ENCODE measurements around the gene SLC18A3. TPM values are rescaled to one million over a fixed set of nuclear protein-coding genes. Genes with fewer than 3 reads are reported as not detected.

The SLC18A3 gene
- total RNA-seq, 1 experiment from 2014 or later = not detected

GRCh38 chr10:49592726-49593563 is 17.2 kb upstream of the SLC18A3 start:
- H3K27me3 ChIP-seq (ENCODE audit: control insufficient read depth, insufficient read depth, low read length) = no peaks in the 10 kb centered on the region; the same call in 1 of the 2 replicates
- no peaks in the 10 kb centered on the region for H3K36me3 ChIP-seq (replicated peaks; ENCODE audit: control insufficient read depth, insufficient read depth, low read length)
- no peak overlapping the region for H3K4me3 ChIP-seq (ENCODE audit: insufficient read depth, low read depth, low read length)
- DNase-seq = peak; percentile 89

- Histone ChIP-seq H3K27me3 (ENCODE audit: control insufficient read depth, insufficient read depth, low read length) (no peaks in the 10 kb centered on the region; the same call in 1 of the 2 replicates), H3K4me3 (ENCODE audit: insufficient read depth, low read depth, low read length) (no peak overlapping the region), H3K36me3 (replicated peaks; ENCODE audit: control insufficient read depth, insufficient read depth, low read length) (no peaks in the 10 kb centered on the region)
- DNase-seq = no peak
Measured at GRCh38 chr10:49593564-49593875, 16.6 kb upstream of the SLC18A3 start.

GRCh38 chr10:49593998-49594397 is 16.1 kb upstream of the SLC18A3 start:
- H3K27me3 ChIP-seq (ENCODE audit: control insufficient read depth, insufficient read depth, low read length) = no peaks in the 10 kb centered on the region; the same call in 1 of the 2 replicates
- H3K4me3 ChIP-seq (ENCODE audit: insufficient read depth, low read depth, low read length) = no peak overlapping the region
- no peak for DNase-seq
- H3K36me3 ChIP-seq (replicated peaks; ENCODE audit: control insufficient read depth, insufficient read depth, low read length) = no peaks in the 10 kb centered on the region

- peak; percentile 89 for DNase-seq
- H3K4me3 ChIP-seq (ENCODE audit: insufficient read depth, low read depth, low read length) = no peak overlapping the region
- no peaks in the 10 kb centered on the region; the same call in 1 of the 2 replicates for H3K27me3 ChIP-seq (ENCODE audit: control insufficient read depth, insufficient read depth, low read length)
- no peaks in the 10 kb centered on the region for H3K36me3 ChIP-seq (replicated peaks; ENCODE audit: control insufficient read depth, insufficient read depth, low read length)
Measured at GRCh38 chr10:49594594-49594993, 15.5 kb upstream of the SLC18A3 start.

GRCh38 chr10:49595003-49595712 is 15.0 kb upstream of the SLC18A3 start:
- no peaks in the 10 kb centered on the region for H3K36me3 ChIP-seq (replicated peaks; ENCODE audit: control insufficient read depth, insufficient read depth, low read length)
- DNase-seq = no peak
- H3K4me3 ChIP-seq (ENCODE audit: insufficient read depth, low read depth, low read length) = no peak overlapping the region
- no peaks in the 10 kb centered on the region; the same call in 1 of the 2 replicates for H3K27me3 ChIP-seq (ENCODE audit: control insufficient read depth, insufficient read depth, low read length)

- Histone ChIP-seq H3K4me3 (ENCODE audit: insufficient read depth, low read depth, low read length) (no peak overlapping the region), H3K27me3 (ENCODE audit: control insufficient read depth, insufficient read depth, low read length) (no peaks in the 10 kb centered on the region; the same call in 1 of the 2 replicates), H3K36me3 (replicated peaks; ENCODE audit: control insufficient read depth, insufficient read depth, low read length) (no peaks in the 10 kb centered on the region)
- DNase-seq = no peak
Measured at GRCh38 chr10:49595713-49596492, 14.2 kb upstream of the SLC18A3 start.

- Histone ChIP-seq H3K27me3 (ENCODE audit: control insufficient read depth, insufficient read depth, low read length) (no peaks in the 10 kb centered on the region; the same call in 1 of the 2 replicates), H3K4me3 (ENCODE audit: insufficient read depth, low read depth, low read length) (no peak overlapping the region), H3K36me3 (replicated peaks; ENCODE audit: control insufficient read depth, insufficient read depth, low read length) (no peaks in the 10 kb centered on the region)
- peak; percentile 50 for DNase-seq
Measured at GRCh38 chr10:49596493-49596809, 13.7 kb upstream of the SLC18A3 start.

GRCh38 chr10:49596836-49597235 is 13.3 kb upstream of the SLC18A3 start:
- H3K36me3 ChIP-seq (replicated peaks; ENCODE audit: control insufficient read depth, insufficient read depth, low read length) = no peaks in the 10 kb centered on the region
- no peak for DNase-seq
- H3K27me3 ChIP-seq (ENCODE audit: control insufficient read depth, insufficient read depth, low read length) = no peaks in the 10 kb centered on the region; the same call in 1 of the 2 replicates
- H3K4me3 ChIP-seq (ENCODE audit: insufficient read depth, low read depth, low read length) = no peak overlapping the region

- H3K4me3 ChIP-seq (ENCODE audit: insufficient read depth, low read depth, low read length) = no peak overlapping the region
- no peaks in the 10 kb centered on the region for H3K36me3 ChIP-seq (replicated peaks; ENCODE audit: control insufficient read depth, insufficient read depth, low read length)
- H3K27me3 ChIP-seq (ENCODE audit: control insufficient read depth, insufficient read depth, low read length) = no peaks in the 10 kb centered on the region; the same call in 1 of the 2 replicates
- DNase-seq = peak; percentile 17
Measured at GRCh38 chr10:49597426-49598163, 12.5 kb upstream of the SLC18A3 start.

- Histone ChIP-seq H3K4me3 (ENCODE audit: insufficient read depth, low read depth, low read length) (no peak overlapping the region), H3K27me3 (ENCODE audit: control insufficient read depth, insufficient read depth, low read length) (no peaks in the 10 kb centered on the region; the same call in 1 of the 2 replicates), H3K36me3 (replicated peaks; ENCODE audit: control insufficient read depth, insufficient read depth, low read length) (no peaks in the 10 kb centered on the region)
- DNase-seq = peak; percentile 10
Measured at GRCh38 chr10:49598164-49598856, 11.8 kb upstream of the SLC18A3 start.

- DNase-seq = peak; percentile 6
- no peaks in the 10 kb centered on the region for H3K36me3 ChIP-seq (replicated peaks; ENCODE audit: control insufficient read depth, insufficient read depth, low read length)
- H3K4me3 ChIP-seq (ENCODE audit: insufficient read depth, low read depth, low read length) = no peak overlapping the region
- peaks cover 3% of the 10 kb centered on the region; the same call in 1 of the 2 replicates for H3K27me3 ChIP-seq (ENCODE audit: control insufficient read depth, insufficient read depth, low read length)
Measured at GRCh38 chr10:49598986-49599385, 11.1 kb upstream of the SLC18A3 start.

- H3K4me3 ChIP-seq (ENCODE audit: insufficient read depth, low read depth, low read length) = no peak overlapping the region
- H3K36me3 ChIP-seq (replicated peaks; ENCODE audit: control insufficient read depth, insufficient read depth, low read length) = no peaks in the 10 kb centered on the region
- H3K27me3 ChIP-seq (ENCODE audit: control insufficient read depth, insufficient read depth, low read length) = peaks cover 8% of the 10 kb centered on the region
- DNase-seq = peak; percentile 13
Measured at GRCh38 chr10:49599546-49599945, 10.6 kb upstream of the SLC18A3 start.

- H3K36me3 ChIP-seq (replicated peaks; ENCODE audit: control insufficient read depth, insufficient read depth, low read length) = no peaks in the 10 kb centered on the region
- peaks cover 9% of the 10 kb centered on the region for H3K27me3 ChIP-seq (ENCODE audit: control insufficient read depth, insufficient read depth, low read length)
- no peak overlapping the region for H3K4me3 ChIP-seq (ENCODE audit: insufficient read depth, low read depth, low read length)
- no peak for DNase-seq
Measured at GRCh38 chr10:49600046-49600445, 10.1 kb upstream of the SLC18A3 start.

Data from H7 (cell line).